ENCODE data around the gene FHIT.
A peak's percentile ranks its signal among the peaks of the same experiment; 100 is the strongest.

Gene FHIT

DNA sequence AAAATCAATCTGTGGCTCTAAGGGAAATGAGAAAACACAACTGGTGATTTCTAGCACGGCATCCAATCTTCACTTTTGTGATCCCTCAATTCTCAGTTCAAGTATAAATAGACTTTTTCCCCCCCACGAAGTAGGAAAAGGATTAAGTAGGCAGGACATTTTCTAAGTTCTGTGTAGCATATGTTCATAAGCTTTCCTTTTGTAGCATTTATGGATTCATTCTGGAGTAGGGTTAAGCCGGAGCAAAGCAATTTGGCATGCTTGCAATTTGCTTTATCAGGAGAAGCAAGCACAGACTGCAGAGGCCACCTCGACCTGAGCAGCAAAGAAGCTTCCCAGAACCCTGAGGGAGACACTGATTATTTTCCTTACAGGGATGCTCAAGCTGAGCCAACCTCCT, 66.3 kb downstream of the FHIT start:
- no peak overlapping the region for H3K4me2 ChIP-seq (ENCODE audit: low read length)
- peak overlapping the region; percentile 14 for H2AFZ ChIP-seq
- H3K36me3 ChIP-seq (ENCODE audit: control insufficient read depth, insufficient read depth, low read length), result no peaks in the 10 kb centered on the region
- no peak overlapping the region for H3K4me3 ChIP-seq (ENCODE audit: low read depth, low read length)
- H3K27ac ChIP-seq, result no peak overlapping the region
- peaks cover 6% of the 10 kb centered on the region for H3K4me1 ChIP-seq
- no peaks in the 10 kb centered on the region for H3K9me3 ChIP-seq (ENCODE audit: control insufficient read depth, low read length)
- H3K9ac ChIP-seq, result no peak overlapping the region
- H3K79me2 ChIP-seq, result peaks cover 1% of the 10 kb centered on the region
- no peaks in the 10 kb centered on the region for H3K27me3 ChIP-seq (ENCODE audit: control insufficient read depth, insufficient read depth, low read length)
- TF ChIP-seq CTCF (IDR thresholded peaks at IDR 0.05), result no peak

DNA sequence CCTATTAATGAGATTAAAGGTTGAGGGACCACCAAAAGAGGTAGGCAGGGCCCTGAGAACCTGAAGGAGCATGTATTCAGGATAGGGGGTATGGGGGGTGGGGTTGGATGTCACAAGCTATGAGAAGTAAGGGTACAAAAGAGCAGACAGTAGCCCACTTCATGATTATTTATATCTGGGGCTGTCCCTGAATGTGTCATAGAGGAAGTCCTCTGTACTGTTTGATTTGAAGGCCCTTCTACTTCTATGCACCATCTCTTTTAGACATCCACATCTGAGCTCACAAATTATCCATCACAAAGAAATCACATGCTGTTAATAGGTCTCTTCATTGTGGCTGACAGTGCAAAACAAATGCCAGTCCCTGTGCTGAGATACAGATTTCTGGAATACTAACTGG, 68.6 kb downstream of the FHIT start:
- Histone ChIP-seq H2AFZ (no peak overlapping the region), H3K79me2 (peaks cover 9% of the 10 kb centered on the region), H3K27ac (no peak overlapping the region), H3K9ac (no peak overlapping the region), H3K27me3 (ENCODE audit: control insufficient read depth, insufficient read depth, low read length) (no peaks in the 10 kb centered on the region), H3K4me1 (peaks cover 6% of the 10 kb centered on the region), H3K4me3 (ENCODE audit: low read depth, low read length) (no peak overlapping the region), H3K9me3 (ENCODE audit: control insufficient read depth, low read length) (no peaks in the 10 kb centered on the region), H3K4me2 (ENCODE audit: low read length) (no peak overlapping the region), H3K36me3 (ENCODE audit: control insufficient read depth, insufficient read depth, low read length) (no peaks in the 10 kb centered on the region)
- no peak for TF ChIP-seq CTCF (IDR thresholded peaks at IDR 0.05)

GRCh38 chr3:61181874-61182273, 69.4 kb downstream of the FHIT start:
- peaks cover 6% of the 10 kb centered on the region for H3K4me1 ChIP-seq
- no peak overlapping the region for H2AFZ ChIP-seq
- no peak overlapping the region for H3K4me3 ChIP-seq (ENCODE audit: low read depth, low read length)
- H3K27me3 ChIP-seq (ENCODE audit: control insufficient read depth, insufficient read depth, low read length), result no peaks in the 10 kb centered on the region
- H3K9ac ChIP-seq, result no peak overlapping the region
- H3K79me2 ChIP-seq, result peaks cover 9% of the 10 kb centered on the region
- TF ChIP-seq CTCF (IDR thresholded peaks at IDR 0.05), result no peak
- no peak overlapping the region for H3K27ac ChIP-seq
- H3K9me3 ChIP-seq (ENCODE audit: control insufficient read depth, low read length), result no peaks in the 10 kb centered on the region
- H3K36me3 ChIP-seq (ENCODE audit: control insufficient read depth, insufficient read depth, low read length), result no peaks in the 10 kb centered on the region
- no peak overlapping the region for H3K4me2 ChIP-seq (ENCODE audit: low read length)

DNA sequence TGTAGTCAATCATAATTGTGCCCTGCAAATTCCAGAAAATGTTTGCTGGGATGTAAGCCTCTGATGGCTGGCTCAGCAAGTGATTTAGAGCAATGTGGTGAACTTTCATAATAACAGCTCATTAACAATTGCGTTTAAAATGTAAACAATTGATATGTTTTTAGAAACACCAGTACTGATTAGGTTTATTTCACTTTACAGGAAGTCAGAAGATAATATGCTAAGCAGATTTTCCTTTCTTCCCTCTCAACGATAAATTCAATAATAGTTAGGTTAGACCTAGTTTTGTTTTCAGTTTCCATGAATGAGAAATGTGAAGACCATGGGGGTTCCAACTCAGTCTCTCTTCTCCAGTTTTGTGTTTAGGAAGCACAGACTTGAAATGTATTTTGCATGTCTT, 71.0 kb downstream of the FHIT start:
- H3K27me3 ChIP-seq (ENCODE audit: control insufficient read depth, insufficient read depth, low read length), result no peaks in the 10 kb centered on the region
- no peak overlapping the region for H3K9ac ChIP-seq
- no peak for TF ChIP-seq CTCF (IDR thresholded peaks at IDR 0.05)

GRCh38 chr3:61178167-61178566, 73.1 kb downstream of the FHIT start:
- no peak for TF ChIP-seq CTCF (IDR thresholded peaks at IDR 0.05)
- Histone ChIP-seq H3K9ac (no peak overlapping the region), H3K79me2 (peaks cover 10% of the 10 kb centered on the region), H3K9me3 (ENCODE audit: control insufficient read depth, low read length) (no peaks in the 10 kb centered on the region), H3K27me3 (ENCODE audit: control insufficient read depth, insufficient read depth, low read length) (no peaks in the 10 kb centered on the region), H2AFZ (no peak overlapping the region), H3K27ac (no peak overlapping the region), H3K4me2 (ENCODE audit: low read length) (no peak overlapping the region), H3K4me1 (peaks cover 6% of the 10 kb centered on the region), H3K36me3 (ENCODE audit: control insufficient read depth, insufficient read depth, low read length) (no peaks in the 10 kb centered on the region), H3K4me3 (ENCODE audit: low read depth, low read length) (no peak overlapping the region)

More for the DNA sequence above, 71.0 kb downstream of the FHIT start:
- Histone ChIP-seq H3K4me2 (ENCODE audit: low read length) (peak overlapping the region; percentile 30), H3K4me3 (ENCODE audit: low read depth, low read length) (no peak overlapping the region), H3K79me2 (peaks cover 10% of the 10 kb centered on the region), H3K36me3 (ENCODE audit: control insufficient read depth, insufficient read depth, low read length) (no peaks in the 10 kb centered on the region), H3K27ac (no peak overlapping the region), H2AFZ (no peak overlapping the region), H3K9me3 (ENCODE audit: control insufficient read depth, low read length) (no peaks in the 10 kb centered on the region), H3K4me1 (peaks cover 6% of the 10 kb centered on the region)
